Measurements from ENCODE around the gene NSRP1. TPM values are rescaled to one million over a fixed set of nuclear protein-coding genes. Genes with fewer than 3 reads are reported as not detected.

The NSRP1 gene
- polyA plus RNA-seq, 1 donor from 2014 or later = 8.6 TPM

- TF ChIP-seq EP300 (conservative IDR thresholded peaks at IDR 0.05; ENCODE audit: poor library complexity, severe bottlenecking) (no peak), RAD21 (conservative IDR thresholded peaks at IDR 0.05) (no peak), POLR2AphosphoS5 (IDR thresholded peaks at IDR 0.05) (no peak), EZH2 (IDR thresholded peaks at IDR 0.05; ENCODE audit: borderline replicate concordance, insufficient read depth, low read length, poor library complexity, severe bottlenecking) (no peak), REST (IDR thresholded peaks at IDR 0.05; ENCODE audit: borderline replicate concordance) (no peak), TAF1 (IDR thresholded peaks at IDR 0.05; ENCODE audit: low read depth) (no peak), SMC3 (conservative IDR thresholded peaks at IDR 0.05; ENCODE audit: poor library complexity) (no peak), MXI1 (conservative IDR thresholded peaks at IDR 0.05; ENCODE audit: poor library complexity, severe bottlenecking) (no peak), CTCF (IDR thresholded peaks at IDR 0.05; ENCODE audit: poor library complexity, severe bottlenecking) (no peak)
- H3K9ac ChIP-seq (ENCODE audit: low read length) = no peak overlapping the region
These were observed 91.6 kb downstream of the NSRP1 start for GRCh38 chr17:30208214-30208613.

GRCh38 chr17:30209930-30210329, 93.3 kb downstream of the NSRP1 start:
- H3K27ac ChIP-seq (ENCODE audit: low read length) = no peak overlapping the region
- H3K79me2 ChIP-seq (replicated peaks; ENCODE audit: insufficient read depth, low read length) = no peaks in the 10 kb centered on the region
- H3K4me3 ChIP-seq (ENCODE audit: low read length) = no peak overlapping the region
- no peaks in the 10 kb centered on the region for H3F3A ChIP-seq (ENCODE audit: insufficient read depth, low read length, poor library complexity, severe bottlenecking)
- H3K9me3 ChIP-seq (ENCODE audit: low read length) = no peaks in the 10 kb centered on the region
- H3K9ac ChIP-seq (ENCODE audit: low read length) = no peak overlapping the region
- H3K4me2 ChIP-seq (ENCODE audit: low read length) = no peak overlapping the region
- H2AFZ ChIP-seq (ENCODE audit: low read depth, low read length) = no peak overlapping the region
- no peaks in the 10 kb centered on the region for H3K27me3 ChIP-seq (ENCODE audit: insufficient read depth, low read depth, low read length)
- H4K20me1 ChIP-seq (ENCODE audit: insufficient read depth) = no peaks in the 10 kb centered on the region
- TF ChIP-seq EP300 (conservative IDR thresholded peaks at IDR 0.05; ENCODE audit: poor library complexity, severe bottlenecking) (no peak), TAF1 (IDR thresholded peaks at IDR 0.05; ENCODE audit: low read depth) (no peak), CTCF (IDR thresholded peaks at IDR 0.05; ENCODE audit: poor library complexity, severe bottlenecking) (no peak)
- H3K36me3 ChIP-seq (ENCODE audit: insufficient read depth, low read length) = no peaks in the 10 kb centered on the region
- no peaks in the 10 kb centered on the region for H3K9me2 ChIP-seq (ENCODE audit: insufficient read depth, low read length)

More at GRCh38 chr17:30208214-30208613, 91.6 kb downstream of the NSRP1 start:
- no peak overlapping the region for H2AFZ ChIP-seq (ENCODE audit: low read depth, low read length)
- H3K27me3 ChIP-seq (ENCODE audit: insufficient read depth, low read depth, low read length) = no peaks in the 10 kb centered on the region
- no peaks in the 10 kb centered on the region for H3K9me2 ChIP-seq (ENCODE audit: insufficient read depth, low read length)
- no peaks in the 10 kb centered on the region for H3K36me3 ChIP-seq (ENCODE audit: insufficient read depth, low read length)
- H3K27ac ChIP-seq (ENCODE audit: low read length) = no peak overlapping the region
- no peaks in the 10 kb centered on the region for H3F3A ChIP-seq (ENCODE audit: insufficient read depth, low read length, poor library complexity, severe bottlenecking)
- H3K4me2 ChIP-seq (ENCODE audit: low read length) = no peak overlapping the region
- H4K20me1 ChIP-seq (ENCODE audit: insufficient read depth) = no peaks in the 10 kb centered on the region
- H3K9me3 ChIP-seq (ENCODE audit: low read length) = no peaks in the 10 kb centered on the region
- no peaks in the 10 kb centered on the region for H3K79me2 ChIP-seq (replicated peaks; ENCODE audit: insufficient read depth, low read length)
- no peak overlapping the region for H3K4me3 ChIP-seq (ENCODE audit: low read length)

All from neural cell (in vitro differentiated cells).